Tibial nerve (tissue), 4 donors: Measurements from ENCODE around the gene ADAMTS17. TPM values are rescaled to one million over a fixed set of nuclear protein-coding genes. Genes with fewer than 3 reads are reported as not detected.

Experiments
- DNase-seq, 2 donors: peaks; one replicate each; pipeline ENCODE4 v3.0.0-alpha.2; 2019; ENCODE audit warnings: low spot score in 2 of 2
- H3K27ac ChIP-seq, 4 donors: fragments of 200-600 bp; sonication (generic) in 3 of 4; one replicate each; pipeline ENCODE4 v1.5.1; 2017 to 2019; ENCODE audit warnings: mild to moderate bottlenecking in 1 of 4
- H3K27me3 ChIP-seq, 2 donors: fragments of 200-600 bp; sonication (generic) in 1 of 2; one replicate each; pipeline versions ENCODE4 v1.5.1 to v1.6.0; 2017 to 2019
- H3K36me3 ChIP-seq, 3 donors: fragments of 200-600 bp; sonication (generic); one replicate each; pipeline ENCODE4 v1.5.1; 2018 to 2019
- H3K4me1 ChIP-seq, 4 donors: fragments of 200-600 bp; sonication (generic) in 3 of 4; one replicate each; pipeline ENCODE4 v1.5.1; 2017 to 2019
- H3K4me3 ChIP-seq, 4 donors: fragments of 200-600 bp; sonication (generic) in 3 of 4; one replicate each; pipeline ENCODE4 v1.5.1; 2017 to 2019; ENCODE audit warnings: mild to moderate bottlenecking in 1 of 4, moderate library complexity in 1 of 4
- H3K9me3 ChIP-seq, 4 donors: fragments of 200-600 bp; sonication (generic) in 3 of 4; one replicate each; pipeline ENCODE4 v1.5.1; 2017 to 2019
- EP300 ChIP-seq, 2 donors: sonication (generic); formaldehyde crosslinking; IDR thresholded peaks; one replicate each; pipeline ENCODE4 v1.6.1; 2017; ENCODE audit warnings: antibody characterized with exemption in 2 of 2, mild to moderate bottlenecking in 1 of 2
- POLR2A ChIP-seq, 2 donors: fragments of 450-650 bp; IDR thresholded peaks; one replicate each; pipeline ENCODE4 v1.6.1; 2017; ENCODE audit warnings: antibody characterized with exemption in 2 of 2, mild to moderate bottlenecking in 2 of 2, moderate library complexity in 2 of 2
- WGBS, 2 donors: methylation state at CpG; one replicate each; pipeline ENCODE4 v1.1.5; 2018; 5-methylcytosine and 5-hydroxymethylcytosine counted together
- total RNA-seq, 4 donors: library from RNA; depleted of rRNA; stranded (reverse); fragments of >200 nt; gene quantifications; one replicate each; pipeline ENCODE4 v1.1.0, GENCODE V29; 2016
- TF ChIP-seq, protein P1 (sequence below), 5 experiments: fragments of 200-600 bp in 3 of 5; fragments of 450-650 bp in 2 of 5; sonication (generic) in 3 of 5; IDR thresholded peaks; one replicate each; pipeline ENCODE4 v1.5.1; 2016 to 2019; ENCODE audit warnings: antibody characterized with exemption in 5 of 5, mild to moderate bottlenecking in 3 of 5, moderate library complexity in 2 of 5

ADAMTS17 gene
- total RNA-seq, 4 donors from 2014 or later = 0.66 to 5.5 (median 3.7) TPM

DNA sequence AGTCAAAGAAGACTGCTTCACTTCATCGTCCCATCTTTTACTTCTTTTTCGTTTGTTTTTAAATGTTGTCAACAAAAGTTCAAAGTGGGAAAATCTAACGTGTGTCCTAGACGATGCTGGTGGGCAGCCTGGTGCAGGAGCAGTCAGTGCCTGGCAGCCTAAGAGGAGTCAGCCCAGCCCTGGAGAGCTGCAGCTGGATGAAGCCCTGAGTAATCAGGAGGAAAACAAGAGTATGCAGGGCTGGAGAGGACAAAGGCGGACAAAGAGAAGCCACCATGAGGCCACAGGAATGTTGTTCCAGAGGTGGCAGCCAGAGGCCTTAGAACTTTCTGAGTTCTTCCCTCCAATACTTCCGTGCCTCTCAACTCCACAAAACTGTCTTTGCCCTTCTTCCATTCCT lies 5.7 kb downstream of the ADAMTS17 start:
- DNase-seq = no peak
- H3K4me1 ChIP-seq = peaks cover 0 to 18% (median 0%) of the 10 kb centered on the region in 4 donors
- H3K27me3 ChIP-seq = peaks cover 0 to 6% of the 10 kb centered on the region in 2 donors
- TF ChIP-seq POLR2A (IDR thresholded peaks at IDR 0.05) = no peak
- TF ChIP-seq EP300 (IDR thresholded peaks at IDR 0.05) = no peak
- TF ChIP-seq, protein P1, sequence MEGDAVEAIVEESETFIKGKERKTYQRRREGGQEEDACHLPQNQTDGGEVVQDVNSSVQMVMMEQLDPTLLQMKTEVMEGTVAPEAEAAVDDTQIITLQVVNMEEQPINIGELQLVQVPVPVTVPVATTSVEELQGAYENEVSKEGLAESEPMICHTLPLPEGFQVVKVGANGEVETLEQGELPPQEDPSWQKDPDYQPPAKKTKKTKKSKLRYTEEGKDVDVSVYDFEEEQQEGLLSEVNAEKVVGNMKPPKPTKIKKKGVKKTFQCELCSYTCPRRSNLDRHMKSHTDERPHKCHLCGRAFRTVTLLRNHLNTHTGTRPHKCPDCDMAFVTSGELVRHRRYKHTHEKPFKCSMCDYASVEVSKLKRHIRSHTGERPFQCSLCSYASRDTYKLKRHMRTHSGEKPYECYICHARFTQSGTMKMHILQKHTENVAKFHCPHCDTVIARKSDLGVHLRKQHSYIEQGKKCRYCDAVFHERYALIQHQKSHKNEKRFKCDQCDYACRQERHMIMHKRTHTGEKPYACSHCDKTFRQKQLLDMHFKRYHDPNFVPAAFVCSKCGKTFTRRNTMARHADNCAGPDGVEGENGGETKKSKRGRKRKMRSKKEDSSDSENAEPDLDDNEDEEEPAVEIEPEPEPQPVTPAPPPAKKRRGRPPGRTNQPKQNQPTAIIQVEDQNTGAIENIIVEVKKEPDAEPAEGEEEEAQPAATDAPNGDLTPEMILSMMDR (IDR thresholded peaks at IDR 0.05) = no peak
- H3K9me3 ChIP-seq = no peaks in the 10 kb centered on the region
- no peaks in the 10 kb centered on the region for H3K36me3 ChIP-seq
- WGBS, 2 donors = 67 to 73% methylated on average over 6 of the region's 6 CpGs
- H3K27ac ChIP-seq = no peak overlapping the region
- no peak overlapping the region for H3K4me3 ChIP-seq

DNA sequence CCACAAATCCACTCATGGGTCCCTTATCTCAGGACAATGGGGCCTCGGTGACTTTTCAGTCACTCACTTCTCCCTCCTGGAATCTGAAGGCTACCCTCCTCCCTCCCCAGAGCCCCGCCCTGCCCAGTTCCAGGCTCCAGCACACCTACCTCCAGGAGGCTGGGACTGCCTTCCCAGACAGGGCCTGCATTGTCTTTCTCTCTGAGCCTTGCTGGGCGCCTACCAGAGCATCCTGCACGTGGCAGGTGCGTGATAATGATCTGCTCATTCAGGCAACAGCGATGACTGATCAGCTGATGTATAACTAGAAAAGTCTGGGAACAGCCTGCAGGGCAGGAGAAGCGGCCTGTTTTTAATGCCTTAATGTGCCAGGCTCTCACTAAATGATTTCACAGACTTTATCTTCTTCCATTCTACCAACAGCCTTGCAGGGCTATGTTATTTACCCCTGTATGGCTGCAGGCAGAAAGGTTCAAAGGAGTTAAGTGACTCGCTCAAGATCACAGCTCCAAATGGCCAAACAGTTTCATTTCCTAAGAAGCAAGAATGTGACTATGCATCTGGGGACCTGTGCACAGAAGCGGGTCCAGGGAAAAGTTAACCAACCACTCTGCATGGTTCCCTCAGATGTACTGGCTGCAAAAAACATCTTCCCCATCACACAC lies 6.3 kb downstream of the ADAMTS17 start:
- TF ChIP-seq, protein P1 (IDR thresholded peaks at IDR 0.05) = no peak
- TF ChIP-seq POLR2A (IDR thresholded peaks at IDR 0.05) (no peak), EP300 (IDR thresholded peaks at IDR 0.05) (no peak)
- H3K27me3 ChIP-seq = peaks cover 0 to 2% of the 10 kb centered on the region in 2 donors
- H3K36me3 ChIP-seq = no peaks in the 10 kb centered on the region
- H3K4me1 ChIP-seq = peaks cover 0 to 12% (median 0%) of the 10 kb centered on the region in 4 donors
- 89 to 91% methylated on average over 9 of the region's 9 CpGs for WGBS, 2 donors
- no peak overlapping the region for H3K27ac ChIP-seq
- H3K4me3 ChIP-seq = no peak overlapping the region
- no peak for DNase-seq
- no peaks in the 10 kb centered on the region for H3K9me3 ChIP-seq

DNA sequence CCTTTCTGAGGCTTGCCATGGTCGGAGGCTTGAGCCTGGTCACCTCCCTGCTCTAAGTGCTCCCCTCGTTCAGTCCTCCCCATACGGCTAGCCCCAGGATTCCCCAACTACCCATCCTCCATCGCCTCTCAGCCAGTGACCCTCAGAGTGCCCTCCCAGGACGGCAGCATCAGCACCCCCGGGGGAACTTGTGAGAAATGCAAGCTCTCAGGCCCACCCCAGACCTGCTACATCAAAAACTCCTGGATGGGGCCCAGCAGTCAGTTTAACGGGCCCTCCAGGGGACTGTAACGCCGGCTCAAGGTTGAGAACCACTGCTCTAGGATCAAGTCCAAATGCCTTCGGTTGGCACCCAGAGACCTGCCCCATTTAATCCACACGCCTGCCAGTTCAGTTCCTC lies 6.9 kb downstream of the ADAMTS17 start:
- no peaks in the 10 kb centered on the region for H3K36me3 ChIP-seq
- H3K4me3 ChIP-seq = no peak overlapping the region
- H3K4me1 ChIP-seq = peaks cover 0 to 11% (median 0%) of the 10 kb centered on the region in 4 donors
- no peak for DNase-seq
- H3K27me3 ChIP-seq = no peaks in the 10 kb centered on the region
- WGBS, 2 donors = 69 to 79% methylated on average over 11 of the region's 11 CpGs
- TF ChIP-seq, protein P1 (IDR thresholded peaks at IDR 0.05) = no peak
- TF ChIP-seq POLR2A (IDR thresholded peaks at IDR 0.05) = no peak
- no peak for TF ChIP-seq EP300 (IDR thresholded peaks at IDR 0.05)
- no peaks in the 10 kb centered on the region for H3K9me3 ChIP-seq
- no peak overlapping the region for H3K27ac ChIP-seq

DNA sequence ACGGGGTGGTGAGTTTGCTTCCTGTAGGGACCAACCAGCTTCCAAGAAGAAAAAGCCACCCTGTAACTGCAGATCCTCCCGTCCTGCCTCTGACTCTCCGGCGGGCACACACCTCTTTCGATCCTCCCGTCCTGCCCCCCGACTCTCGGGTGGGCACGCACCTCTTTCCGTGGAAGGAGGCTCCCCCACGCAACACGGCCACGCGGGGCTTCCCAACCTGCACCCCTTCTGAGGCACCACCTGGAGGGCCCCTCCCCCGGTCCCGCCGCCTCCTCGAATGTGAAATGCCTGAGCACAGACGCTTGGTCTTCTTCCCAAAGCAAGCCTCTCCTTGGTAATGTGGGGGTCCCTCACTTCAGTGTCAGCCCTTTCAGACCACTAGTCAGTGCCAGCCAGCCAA lies 7.3 kb downstream of the ADAMTS17 start:
- Histone ChIP-seq H3K27me3 (no peaks in the 10 kb centered on the region), H3K36me3 (no peaks in the 10 kb centered on the region), H3K9me3 (no peaks in the 10 kb centered on the region), H3K27ac (no peak overlapping the region), H3K4me1 (peaks cover 0 to 8% (median 0%) of the 10 kb centered on the region in 4 donors), H3K4me3 (no peak overlapping the region)
- TF ChIP-seq EP300 (IDR thresholded peaks at IDR 0.05) (no peak), POLR2A (IDR thresholded peaks at IDR 0.05) (no peak)
- TF ChIP-seq, protein P1 (IDR thresholded peaks at IDR 0.05) = no peak
- WGBS, 2 donors = 87 to 94% methylated on average over 17 to 19 of the region's 19 CpGs
- no peak for DNase-seq

DNA sequence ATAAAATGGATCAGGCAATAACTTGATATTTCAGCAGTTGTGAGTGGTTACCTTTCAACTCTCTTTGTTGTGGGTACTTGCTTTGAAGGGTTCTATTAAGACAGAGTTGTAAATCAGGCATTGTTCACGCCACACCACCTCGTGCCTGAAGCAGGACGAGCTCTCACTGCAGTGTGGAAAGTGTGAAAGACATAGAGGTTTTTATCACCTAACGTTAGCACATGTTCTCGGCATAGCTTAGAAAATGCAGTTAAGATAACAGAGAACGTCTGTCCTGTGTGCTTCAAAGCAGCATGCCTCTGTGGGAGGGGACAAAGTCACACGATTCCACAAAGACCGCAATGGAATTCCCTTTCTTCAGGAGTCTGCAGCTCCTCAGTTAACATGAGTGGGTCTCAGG lies 7.8 kb downstream of the ADAMTS17 start:
- no peak overlapping the region for H3K4me3 ChIP-seq
- no peaks in the 10 kb centered on the region for H3K9me3 ChIP-seq
- peaks cover 0 to 4% (median 0%) of the 10 kb centered on the region in 4 donors for H3K4me1 ChIP-seq
- H3K36me3 ChIP-seq = no peaks in the 10 kb centered on the region
- TF ChIP-seq EP300 (IDR thresholded peaks at IDR 0.05) (no peak), POLR2A (IDR thresholded peaks at IDR 0.05) (no peak)
- TF ChIP-seq, protein P1 (IDR thresholded peaks at IDR 0.05) = no peak
- WGBS, 2 donors = 54 to 73% methylated on average over 8 of the region's 8 CpGs
- no peak for DNase-seq
- H3K27me3 ChIP-seq = no peaks in the 10 kb centered on the region
- H3K27ac ChIP-seq = no peak overlapping the region
